Keratinocyte (primary cell): ENCODE measurements around the gene GCNT2.

Source experiments
- EZH2 ChIP-seq: IDR thresholded peaks from one replicate; pipeline ENCODE4 v1.6.1; 2012; ENCODE audit warnings: inconsistent platforms, mild to moderate bottlenecking, low read length, moderate library complexity
- TF ChIP-seq, protein P1 (sequence below), 3 experiments: IDR thresholded peaks in 1 of 3; conservative IDR thresholded peaks in 1 of 3; optimal IDR thresholded peaks in 1 of 3; 2 replicates in 2 of 3; 3 replicates in 1 of 3; pipeline versions ENCODE3 to v1.5.1; 2011; ENCODE audit warnings: low read length in 3 of 3, mild to moderate bottlenecking in 3 of 3, moderate library complexity in 2 of 3, control low read depth in 1 of 3, inconsistent platforms in 1 of 3; ENCODE audit not compliant: insufficient read depth in 2 of 3; ENCODE audit errors: extremely low read depth in 1 of 3

GRCh38 chr6:10609038-10609437 lies 87.9 kb downstream of the GCNT2 start:
- TF ChIP-seq, protein P1, sequence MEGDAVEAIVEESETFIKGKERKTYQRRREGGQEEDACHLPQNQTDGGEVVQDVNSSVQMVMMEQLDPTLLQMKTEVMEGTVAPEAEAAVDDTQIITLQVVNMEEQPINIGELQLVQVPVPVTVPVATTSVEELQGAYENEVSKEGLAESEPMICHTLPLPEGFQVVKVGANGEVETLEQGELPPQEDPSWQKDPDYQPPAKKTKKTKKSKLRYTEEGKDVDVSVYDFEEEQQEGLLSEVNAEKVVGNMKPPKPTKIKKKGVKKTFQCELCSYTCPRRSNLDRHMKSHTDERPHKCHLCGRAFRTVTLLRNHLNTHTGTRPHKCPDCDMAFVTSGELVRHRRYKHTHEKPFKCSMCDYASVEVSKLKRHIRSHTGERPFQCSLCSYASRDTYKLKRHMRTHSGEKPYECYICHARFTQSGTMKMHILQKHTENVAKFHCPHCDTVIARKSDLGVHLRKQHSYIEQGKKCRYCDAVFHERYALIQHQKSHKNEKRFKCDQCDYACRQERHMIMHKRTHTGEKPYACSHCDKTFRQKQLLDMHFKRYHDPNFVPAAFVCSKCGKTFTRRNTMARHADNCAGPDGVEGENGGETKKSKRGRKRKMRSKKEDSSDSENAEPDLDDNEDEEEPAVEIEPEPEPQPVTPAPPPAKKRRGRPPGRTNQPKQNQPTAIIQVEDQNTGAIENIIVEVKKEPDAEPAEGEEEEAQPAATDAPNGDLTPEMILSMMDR (optimal IDR thresholded peaks at IDR 0.05 in 1 of 3, IDR thresholded peaks at IDR 0.05 in 1 of 3, conservative IDR thresholded peaks at IDR 0.05 in 1 of 3; ENCODE audit: extremely low read depth in 1 of 3, insufficient read depth in 2 of 3, low read length in 3 of 3) = no peak
- TF ChIP-seq EZH2 = no peak
